KBM-7 (cell line): ENCODE data around the gene LHPP.

Experiments
- DNase-seq: peaks from one replicate; pipeline ENCODE4 v3.0.0-alpha.2; 2015
- in situ Hi-C: fragments of 300-500 bp; cut with MboI; formaldehyde crosslinking; loops from 2 replicates; pipeline ENCODE4 v1.14.3; 2020; ENCODE audit warnings: low sequenced_read_pairs, low pct_unique_long_range_greater_than_20kb, mixed read lengths

LHPP gene

DNA sequence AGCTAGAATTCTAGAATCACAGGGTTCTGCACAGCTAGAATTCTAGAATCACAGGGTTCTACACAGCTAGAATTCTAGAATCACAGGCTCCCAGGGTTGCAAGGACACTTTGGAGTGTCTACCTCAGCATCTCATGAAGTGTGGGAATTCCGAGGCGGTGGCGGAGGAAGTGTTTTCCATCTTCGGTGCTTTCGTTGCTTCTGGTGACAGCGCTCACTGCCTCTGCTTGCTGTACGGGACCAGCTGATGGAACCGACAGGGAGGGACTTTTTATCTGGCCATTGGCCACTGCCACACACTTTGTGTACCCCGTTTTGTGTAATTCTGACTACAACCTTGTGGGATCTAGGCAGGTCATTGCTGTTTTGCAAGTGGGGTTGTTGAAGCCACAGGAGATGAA, 29.5 kb downstream of the LHPP start:
- in situ Hi-C loops = no loop called here
- no peak for DNase-seq

DNA sequence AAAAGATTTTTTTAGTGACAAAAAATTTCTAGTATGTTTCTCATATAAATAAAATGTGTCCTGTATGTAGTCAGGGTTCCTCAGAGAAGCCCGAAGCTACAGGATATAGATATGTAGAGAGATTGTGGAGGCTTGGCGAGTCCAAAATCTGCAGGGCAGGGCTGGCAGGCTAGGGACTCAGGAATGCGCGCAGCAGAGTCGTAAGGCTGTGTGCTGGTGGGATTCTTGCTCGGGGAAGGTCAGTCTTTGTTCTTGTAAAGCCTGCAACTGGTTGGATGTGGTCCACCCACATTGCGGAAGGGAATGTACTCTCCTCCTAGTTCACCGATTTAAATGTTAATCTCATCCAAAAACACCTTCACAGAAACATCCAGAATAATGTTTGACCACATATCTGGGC, 30.6 kb downstream of the LHPP start:
- in situ Hi-C loops = no loop called here
- no peak for DNase-seq

DNA sequence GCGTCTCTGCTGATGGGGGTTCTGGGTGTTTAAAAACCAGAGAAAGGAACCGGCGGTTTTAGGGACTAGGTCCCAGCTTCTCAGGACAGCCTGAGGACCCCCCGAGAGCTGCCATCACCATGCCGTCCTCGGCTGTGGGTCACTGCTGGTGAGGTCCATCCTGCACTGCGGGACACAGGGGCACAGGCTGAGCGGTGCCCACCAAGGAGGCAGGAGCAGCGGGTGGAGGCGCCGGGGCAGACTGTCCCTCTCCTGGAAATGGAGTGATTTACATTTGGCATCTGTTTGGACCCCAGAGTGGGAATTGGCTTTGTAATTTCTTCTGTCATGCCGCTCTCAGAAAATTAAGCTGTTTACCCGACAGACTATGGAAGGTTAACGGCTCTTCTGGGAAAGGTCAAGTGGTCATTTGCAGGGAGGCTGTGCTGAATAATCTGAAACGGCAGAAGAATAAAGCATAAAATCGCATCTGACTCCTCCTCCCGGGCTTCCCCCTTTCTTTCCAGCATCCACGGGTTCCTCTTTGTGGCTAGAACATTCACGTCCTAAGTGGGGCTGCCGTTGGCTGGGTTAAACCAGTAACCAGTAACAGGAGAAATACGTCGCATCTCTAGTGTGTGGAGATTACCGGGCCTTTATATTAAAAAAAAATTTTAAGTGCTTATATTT, 31.7 kb downstream of the LHPP start:
- peak; percentile 20 for DNase-seq
- in situ Hi-C loops = no loop called here

DNA sequence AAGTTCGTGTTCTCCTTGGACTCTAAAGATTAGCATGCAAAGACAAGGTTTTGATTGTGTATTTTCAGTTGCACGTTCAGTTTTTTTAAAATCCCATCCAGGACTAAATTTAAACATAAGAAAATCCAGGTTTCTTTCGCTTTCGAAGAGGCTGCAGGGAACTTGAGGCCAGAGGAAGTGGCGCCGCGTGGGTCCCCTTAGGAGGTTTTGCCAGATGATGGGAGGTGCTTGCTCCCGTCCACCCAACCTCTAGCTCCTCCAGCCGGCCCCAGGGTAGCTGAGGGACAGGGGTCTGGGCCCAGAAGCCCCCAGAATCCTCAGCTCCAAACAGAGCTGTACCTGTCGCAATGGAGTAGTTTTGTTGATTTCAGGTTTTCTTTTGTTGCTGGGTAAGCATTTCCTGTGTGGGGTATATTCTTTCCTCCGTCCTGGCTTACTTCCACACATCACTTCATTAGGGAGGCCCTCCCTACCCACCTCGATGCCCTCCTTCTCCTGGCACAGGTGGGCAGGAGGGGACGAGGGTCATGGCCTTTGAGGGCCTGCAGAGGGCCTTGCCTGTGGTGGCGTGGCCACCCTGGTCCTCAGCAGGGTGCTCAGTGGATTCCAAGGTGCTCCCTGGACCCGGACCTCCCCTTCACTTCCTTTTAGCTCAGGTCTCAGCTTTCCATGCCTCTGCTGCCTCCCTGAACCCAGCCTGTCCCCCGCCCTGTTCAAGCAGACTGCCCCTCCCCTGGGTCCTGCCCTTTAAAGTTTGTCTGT, 32.6 kb downstream of the LHPP start:
- in situ Hi-C loops = no loop called here
- DNase-seq = no peak

DNA sequence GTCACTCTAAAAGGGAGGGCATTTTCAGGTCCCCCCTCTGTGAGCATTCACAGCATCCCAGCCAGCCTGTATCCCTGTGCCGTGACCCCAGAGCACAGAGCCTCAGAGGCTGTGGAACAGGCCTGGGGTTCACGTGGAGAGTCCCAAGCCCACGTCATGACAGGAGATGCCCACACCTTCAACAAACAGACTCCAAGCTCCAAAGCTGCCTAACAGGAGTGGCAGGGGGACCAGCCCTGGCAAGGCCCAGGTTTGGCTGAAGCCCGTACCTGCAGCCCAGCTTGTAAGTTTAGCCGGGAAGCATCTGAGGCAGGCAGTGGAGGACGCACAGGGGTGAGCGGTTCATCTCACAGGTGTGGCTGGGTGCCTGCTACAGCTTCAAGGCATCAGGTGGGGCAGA, 33.5 kb downstream of the LHPP start:
- DNase-seq = no peak
- in situ Hi-C loops = no loop called here

DNA sequence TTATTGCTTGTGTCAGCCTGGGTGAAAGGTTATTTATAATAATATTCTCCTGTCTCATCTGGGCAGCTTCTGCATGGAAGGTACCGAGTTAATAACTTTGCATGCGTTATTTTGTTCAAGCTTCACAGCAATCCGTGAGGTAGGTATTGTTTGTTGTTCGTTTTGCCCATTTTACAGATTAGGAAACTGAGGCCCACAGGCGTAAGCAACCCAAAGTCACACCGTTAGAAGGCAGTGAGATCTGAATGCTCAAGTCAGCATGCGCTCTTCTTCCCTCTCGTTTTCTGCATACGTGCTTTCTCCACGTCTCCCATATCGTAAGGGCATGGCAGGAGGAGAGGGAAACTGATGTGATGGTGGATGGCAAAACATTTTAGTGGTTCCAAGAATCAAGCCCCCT, 34.1 kb downstream of the LHPP start:
- in situ Hi-C loops = no loop called here
- DNase-seq = no peak

DNA sequence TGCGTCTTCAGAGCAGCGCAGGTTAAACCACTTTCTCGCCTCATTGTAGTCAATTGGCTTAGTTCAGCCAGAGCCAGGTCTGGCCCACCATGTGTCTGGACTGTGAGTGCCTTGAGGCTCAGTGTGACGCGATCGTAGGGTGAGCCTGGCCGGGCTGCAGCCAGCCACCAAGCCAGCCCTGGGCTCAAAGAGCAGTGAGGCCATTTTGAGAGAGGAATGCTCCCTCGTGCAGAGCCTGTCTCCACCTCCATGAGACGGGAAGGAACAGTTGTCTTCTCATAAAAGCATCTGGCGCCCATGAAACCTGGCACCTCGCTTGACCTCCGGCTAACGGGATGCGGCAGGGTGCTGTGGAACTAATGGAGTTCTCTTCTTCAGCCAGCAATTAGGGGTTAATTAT, 34.5 kb downstream of the LHPP start:
- DNase-seq = no peak
- in situ Hi-C loops = no loop called here

DNA sequence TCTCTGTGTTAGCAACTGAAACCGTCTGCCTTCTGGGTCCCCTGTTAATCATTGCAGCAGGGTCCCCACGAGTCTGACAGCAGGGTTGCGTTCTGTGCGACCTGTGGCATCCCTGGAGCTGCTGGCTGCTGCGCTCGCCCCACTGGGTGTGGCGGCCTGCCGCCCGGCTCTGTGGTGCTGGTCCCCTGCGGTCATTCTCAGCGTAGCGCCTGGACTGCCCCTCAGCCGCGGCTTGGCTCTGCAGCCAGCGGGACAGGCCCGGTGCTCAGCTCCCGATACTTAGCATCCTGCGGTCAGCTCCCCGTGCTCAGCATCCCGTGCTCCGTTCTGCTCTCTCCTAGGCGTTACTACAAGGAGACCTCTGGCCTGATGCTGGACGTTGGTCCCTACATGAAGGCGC, 35.0 kb downstream of the LHPP start:
- in situ Hi-C loops = no loop called here
- no peak for DNase-seq

DNA sequence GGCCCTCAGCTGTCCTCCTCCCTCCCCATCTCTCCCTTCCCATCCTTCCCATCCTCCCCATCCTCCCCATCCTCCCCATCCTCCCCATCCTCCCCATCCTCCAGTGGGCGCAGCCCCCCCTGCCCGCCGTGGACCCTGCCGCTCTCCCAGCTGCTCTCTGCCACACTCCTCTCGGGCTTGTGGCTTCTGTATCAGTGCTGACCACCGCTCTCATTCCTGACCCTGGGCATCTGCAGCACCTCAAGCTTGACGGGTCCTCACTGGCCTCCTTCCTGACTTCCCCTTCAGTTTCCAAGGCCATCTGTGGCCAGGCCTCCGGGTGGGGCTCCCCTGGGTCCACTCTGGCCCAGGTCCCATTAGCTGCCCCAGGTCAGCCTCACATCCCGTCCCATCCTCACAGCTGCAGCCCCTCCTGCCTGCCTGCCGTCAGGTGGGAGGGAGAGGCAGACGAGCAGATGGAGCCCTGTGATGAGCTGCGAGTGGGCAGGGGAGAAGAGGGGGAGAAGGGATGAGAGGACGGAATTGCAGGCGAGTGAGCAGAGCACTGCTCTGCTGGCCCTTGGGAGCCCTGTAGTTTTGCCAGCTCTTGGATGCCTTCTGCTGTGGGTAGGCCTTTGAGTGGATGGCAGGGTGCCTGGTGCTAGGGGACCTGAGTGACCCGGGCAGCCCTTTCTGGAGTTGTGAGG, 35.7 kb downstream of the LHPP start:
- no peak for DNase-seq
- in situ Hi-C loops = no loop called here

DNA sequence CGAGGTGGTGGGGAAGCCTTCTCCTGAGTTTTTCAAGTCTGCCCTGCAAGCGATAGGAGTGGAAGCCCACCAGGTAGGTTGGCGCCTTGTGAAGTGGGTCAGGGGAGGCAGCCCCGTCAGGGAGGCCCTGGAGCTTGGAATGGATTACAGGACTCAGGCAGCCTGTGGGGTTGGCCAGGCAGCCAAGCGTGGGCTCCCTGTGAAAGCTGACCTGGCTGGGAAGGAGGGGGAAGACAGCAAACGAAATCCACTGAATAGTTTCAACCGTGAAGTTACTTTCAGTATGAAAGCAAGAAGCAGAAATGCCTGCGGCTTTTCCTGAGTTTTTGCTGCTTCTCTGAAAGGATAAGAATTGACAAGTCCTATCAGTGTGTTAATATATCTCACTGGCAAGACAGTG, 36.4 kb downstream of the LHPP start:
- in situ Hi-C loops = no loop called here
- DNase-seq = no peak

DNA sequence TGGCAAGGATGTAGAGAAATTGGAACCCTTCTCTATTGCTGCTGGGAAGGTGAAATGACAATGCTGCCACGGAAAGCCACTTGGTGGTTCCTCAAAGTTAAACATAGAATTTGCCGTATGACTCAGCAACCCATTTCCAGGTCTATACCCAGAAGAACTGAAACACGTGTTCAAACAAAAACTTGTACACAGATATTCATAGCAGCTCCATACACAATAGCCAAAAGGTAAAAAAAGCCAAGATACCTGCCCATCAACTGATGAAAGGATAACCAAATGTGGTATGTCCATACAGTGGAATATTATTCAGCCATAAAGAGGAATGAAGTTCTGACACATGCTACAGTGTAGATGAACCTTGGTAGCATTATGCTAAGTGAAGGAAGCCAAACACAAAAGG, 39.1 kb downstream of the LHPP start:
- DNase-seq = no peak
- in situ Hi-C loops = no loop called here

DNA sequence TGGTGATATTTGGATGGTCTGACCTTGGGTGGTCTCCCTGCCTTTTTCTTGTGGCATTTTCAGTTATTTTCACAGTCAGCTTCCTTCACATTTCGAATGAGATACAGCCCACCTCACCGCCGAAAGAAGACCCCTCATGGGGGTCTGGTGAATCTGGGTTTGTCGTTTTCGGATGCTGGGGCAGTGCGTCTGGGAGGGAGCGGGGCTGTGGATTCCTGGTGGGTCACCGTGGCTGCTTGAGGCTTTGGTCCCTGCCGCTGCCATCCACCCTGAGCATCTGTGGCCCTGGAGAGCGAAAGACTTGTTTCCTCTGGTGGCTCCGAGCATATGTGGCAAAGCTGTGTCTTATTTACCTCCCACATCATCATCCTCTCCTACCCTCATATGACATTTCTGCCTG, 43.1 kb downstream of the LHPP start:
- no peak for DNase-seq
- in situ Hi-C loops = no loop called here

DNA sequence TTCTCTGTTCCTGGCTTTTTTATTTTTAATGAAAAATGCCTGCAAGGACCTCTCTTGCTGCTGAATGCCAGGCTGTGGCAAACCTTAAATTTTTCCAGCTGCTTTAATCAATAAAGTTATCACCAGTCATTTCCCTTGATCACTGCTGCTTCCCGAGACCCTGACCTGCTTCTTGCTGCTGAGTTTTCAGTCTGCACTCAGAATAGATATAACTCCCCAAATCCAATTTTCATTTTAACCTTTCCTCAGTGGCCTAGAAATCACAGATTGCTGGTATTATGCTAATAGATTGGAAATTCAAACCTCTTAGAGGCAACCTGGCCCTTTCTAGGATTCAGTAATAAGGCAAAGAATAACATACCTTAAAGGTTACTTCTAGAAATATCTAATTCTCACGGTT, 43.7 kb downstream of the LHPP start:
- no peak for DNase-seq
- in situ Hi-C loops = no loop called here

DNA sequence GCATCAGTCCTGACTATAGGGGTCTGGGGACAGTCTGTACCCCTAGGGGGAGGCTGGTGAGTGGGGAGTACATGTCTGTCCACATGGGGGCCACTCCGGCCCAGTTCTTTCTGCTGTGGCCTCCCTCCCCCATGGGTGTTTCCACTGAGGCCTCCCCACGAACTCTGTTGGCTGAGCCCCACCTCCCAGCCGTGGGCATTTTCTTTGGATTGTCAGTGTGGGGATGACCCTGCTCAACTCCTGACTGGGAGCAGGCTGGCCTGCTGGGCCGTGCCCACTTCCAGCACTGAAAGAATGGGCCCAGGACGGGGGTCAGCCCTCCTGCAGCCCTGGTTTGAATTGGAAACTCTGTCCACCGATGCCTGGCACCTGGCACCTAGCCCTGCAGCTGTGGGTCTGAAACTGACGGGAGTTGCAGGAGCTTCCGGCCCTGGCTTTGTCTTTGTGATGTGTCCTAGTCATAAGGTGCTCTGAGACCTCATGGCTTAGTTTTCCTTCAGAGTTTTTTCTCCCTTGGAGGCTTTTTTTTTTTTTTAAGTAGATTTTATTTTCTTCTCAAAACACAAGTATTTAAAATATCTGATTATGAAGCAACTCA, 46.5 kb downstream of the LHPP start:
- no peak for DNase-seq
- in situ Hi-C loops = no loop called here

DNA sequence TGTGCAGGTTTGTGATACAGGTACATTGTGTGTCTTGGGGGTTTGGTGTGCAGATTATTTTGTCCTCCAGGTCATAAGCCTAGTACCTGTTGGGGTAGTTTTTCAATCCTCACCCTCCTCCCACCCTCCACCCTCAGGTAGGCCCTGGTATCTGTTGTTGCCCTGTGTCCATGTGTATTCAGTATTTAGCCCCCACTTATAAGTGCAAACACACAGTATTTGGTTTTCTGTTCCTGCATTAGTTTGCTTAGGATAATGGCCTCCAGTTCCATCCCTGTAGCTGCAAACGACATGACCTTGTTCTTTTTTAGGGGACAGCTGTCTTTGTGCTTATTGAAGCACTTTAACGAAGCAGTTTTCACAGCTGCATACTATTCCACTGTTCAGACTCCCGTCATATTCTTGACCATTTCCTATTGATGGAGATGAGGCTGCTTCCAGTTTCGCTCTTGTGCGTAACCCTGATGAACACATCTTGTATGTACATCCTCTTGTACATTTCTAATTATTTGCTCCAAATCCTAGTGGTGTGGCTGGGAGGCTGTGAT, 47.4 kb downstream of the LHPP start:
- in situ Hi-C loops = no loop called here
- no peak for DNase-seq

DNA sequence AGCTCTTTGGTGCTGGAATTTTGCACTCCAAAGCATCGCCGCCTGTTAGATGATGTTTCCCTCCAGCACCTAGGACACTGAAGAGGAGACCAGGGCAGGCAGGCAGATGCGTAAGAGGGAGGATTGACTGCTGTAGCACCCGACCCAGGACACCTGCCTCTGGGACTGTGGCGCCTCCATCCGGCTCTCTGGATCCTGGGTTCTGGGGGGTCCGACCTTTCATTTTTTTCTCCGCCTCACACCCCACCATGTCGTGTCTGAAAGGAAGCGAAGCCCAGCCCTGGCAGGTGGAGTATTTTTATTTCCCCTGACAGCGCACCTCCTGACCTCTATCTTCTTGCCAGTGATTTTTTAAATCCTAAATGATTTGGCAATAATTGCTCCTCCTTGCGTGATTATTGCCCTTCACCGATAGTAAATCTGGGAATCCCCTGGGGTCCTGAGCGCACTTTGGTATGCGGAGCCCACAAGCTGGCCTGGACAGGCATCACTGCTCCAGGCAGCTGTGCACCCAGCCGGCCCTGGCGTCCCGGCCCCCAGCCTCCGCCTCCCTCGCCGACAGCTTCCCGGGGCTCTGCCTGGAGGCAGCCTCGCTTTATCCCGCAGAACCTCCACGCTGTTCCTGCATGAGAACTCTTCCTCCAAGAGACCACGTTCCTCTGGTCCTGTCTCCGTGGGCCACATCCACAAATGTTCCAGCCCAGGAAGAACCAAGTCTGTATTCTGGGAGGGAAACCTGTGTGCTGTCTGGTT, 48.4 kb downstream of the LHPP start:
- no peak for DNase-seq
- in situ Hi-C loops = no loop called here

DNA sequence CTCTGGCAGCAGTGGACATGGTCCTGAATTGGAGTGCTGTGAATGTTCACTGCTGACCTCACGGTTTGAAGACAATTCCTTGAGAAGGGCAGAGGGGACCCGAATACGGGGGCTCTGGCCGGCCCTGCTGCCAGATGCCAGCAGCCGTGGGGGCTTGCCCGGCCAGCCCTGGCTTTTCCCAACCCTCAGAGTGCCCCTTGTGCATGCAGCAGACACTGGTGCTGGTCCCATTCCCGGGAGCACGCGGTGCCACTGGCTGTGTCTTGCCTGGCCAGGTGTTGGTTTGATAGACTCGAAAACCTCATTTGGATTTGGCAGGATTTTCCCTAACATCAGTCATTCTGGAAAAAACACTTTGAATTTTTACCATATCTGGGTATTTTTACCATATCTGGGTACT, 49.1 kb downstream of the LHPP start:
- no peak for DNase-seq
- in situ Hi-C loops = no loop called here

DNA sequence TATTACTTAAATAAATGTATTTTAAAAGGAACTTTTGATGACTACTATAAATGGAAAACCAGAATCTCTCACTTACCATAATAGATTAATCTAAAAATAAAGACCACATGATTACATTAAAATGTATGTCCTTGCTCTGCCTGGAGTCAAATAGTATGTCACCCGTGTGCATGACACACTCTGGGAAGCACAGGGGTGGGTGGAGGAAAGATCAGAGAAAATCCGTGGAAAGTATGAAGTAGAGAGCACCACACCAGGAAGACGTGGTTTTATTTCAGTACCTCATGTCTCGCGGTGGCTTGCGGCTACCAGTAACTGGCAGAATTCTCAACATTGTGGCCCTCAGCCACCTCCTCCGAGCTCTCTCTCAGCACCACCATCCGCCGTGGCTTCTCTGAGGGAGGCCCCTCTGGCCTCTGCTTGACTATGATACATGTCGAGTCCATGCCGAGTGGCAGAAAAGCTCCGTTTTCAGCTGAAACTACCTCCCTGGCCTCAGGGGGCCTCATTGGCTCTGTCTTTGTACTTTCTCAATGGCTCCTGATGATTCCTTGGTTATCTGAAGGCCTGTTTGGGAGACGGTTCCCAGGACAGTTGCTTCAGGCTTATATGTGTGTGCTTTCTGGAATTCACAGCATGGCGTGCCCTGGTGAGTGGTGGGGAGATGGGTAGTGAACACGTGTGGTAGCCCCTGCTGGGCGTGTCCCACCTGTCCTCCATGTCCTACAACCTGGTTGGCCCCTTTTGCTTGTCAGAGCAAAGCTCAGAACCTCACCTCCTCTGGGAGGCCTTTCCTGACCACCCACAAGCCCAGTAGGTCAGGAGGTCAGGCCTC, 49.8 kb downstream of the LHPP start:
- in situ Hi-C loops = no loop called here
- no peak for DNase-seq
